ENCODE data around the gene MPP3.

Gene MPP3

DNA sequence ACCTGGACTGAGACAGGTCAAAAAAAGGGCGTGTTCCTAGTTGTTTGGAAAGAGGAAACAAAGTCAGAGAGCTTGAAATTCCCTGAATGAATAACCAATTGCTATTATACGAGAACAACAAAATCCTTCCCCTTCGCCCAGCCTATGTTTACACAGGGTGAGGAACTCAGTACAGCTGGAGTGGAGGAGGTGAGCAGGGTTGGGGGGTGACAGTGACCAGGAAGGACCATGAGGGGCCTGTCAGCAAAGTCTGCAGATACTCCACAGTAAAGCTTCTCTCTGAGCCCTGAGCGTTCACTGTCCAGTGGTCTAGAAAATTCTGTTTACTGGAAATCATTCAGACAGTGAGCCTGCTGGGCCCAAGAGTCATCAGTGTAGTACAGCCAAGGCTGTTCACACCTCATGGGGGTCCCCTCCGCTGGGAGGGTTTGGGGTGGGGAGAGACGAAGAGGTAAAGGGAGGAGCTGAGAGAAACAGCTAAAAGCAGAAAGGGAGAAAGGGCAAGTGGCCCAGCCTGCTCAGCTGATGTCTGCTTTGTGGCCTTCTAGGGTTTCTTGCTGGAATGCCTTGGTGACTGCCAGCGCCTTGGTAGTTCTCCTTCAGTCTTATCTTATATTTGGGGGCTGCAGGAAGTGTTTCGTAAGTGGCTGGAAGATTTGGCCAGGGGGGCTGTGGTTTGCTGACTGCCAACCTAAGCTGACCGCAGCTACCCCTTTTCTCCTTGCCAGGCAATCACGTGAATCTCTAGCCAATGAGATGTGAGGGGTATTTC, 59.9 kb downstream of the MPP3 start:
- DNase-seq (ENCODE audit: low spot score): no peak

DNA sequence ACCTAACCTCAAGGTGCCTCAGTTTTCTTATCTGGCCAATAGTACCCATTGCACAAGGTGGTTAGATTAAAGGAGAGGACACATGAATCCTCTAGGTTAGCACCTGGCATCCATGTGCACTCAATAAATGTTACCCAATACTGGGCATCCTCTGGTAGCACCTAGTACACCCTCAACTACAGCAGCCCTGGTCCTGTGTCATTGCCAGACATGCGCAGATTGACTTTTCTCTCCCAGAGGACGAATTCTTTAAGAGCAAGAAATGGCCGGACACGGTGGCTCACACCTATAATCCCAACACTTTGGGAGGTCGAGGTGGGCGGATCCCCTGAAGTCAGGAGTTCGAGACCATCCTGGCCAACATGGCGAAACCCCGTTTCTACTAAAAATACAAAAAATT, 61.5 kb downstream of the MPP3 start:
- no peak for DNase-seq (ENCODE audit: low spot score)

DNA sequence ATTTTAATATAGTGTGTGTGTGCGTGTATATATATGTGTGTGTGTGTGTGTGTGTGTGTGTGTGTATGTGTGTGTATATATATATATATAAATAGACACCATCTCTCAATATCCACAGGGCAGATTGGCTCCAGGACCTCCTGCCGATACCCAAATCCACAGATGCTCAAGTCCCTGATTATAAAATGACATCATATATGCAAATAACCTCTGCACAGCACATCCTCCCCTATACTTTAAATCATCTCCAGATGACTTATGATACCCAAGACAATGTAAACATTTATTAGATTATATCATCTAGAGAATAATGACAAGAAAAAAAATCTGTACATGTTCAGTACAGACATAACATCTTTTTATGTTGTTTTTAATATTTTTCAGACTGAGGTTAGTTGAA, 62.0 kb downstream of the MPP3 start:
- DNase-seq (ENCODE audit: low spot score): no peak

DNA sequence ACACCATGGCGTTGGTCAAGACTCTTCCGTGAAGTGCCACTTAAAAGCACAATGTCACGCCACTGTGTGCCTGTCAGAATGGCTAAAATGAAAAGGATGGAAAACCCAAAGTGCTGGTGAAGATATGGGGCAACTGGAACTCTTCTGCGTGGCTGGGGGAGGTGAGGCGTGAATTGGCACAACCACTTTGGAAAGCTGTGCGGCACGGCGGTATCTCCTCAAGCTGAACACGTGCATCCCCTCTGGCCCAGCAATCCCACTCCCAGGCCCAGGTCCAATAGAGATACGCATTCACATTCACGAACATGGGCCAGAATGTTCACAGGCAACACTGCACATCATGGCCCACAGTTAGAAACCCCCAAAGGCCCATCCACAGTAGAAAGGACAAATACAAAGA, 63.1 kb downstream of the MPP3 start:
- DNase-seq (ENCODE audit: low spot score): no peak

DNA sequence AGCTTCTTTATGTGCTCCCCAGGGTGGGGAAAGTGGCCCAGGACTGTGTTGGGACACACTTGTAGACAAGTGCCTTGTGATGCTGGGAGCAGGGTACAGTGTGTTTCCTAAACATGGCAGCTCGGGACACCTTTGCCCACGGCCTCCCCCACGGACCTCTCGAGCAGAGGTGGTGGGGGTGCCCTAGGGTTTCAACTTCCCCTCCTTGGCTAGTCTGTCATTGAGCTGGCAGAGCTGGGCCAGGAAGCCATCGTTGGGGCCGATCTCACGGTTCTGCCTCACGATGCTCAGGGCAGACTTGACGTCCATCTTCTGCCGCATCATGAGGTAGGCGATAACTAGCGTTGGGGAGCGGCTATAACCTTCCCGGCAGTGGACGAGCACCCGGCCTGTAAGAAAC, 63.5 kb downstream of the MPP3 start:
- no peak for DNase-seq (ENCODE audit: low spot score)

DNA sequence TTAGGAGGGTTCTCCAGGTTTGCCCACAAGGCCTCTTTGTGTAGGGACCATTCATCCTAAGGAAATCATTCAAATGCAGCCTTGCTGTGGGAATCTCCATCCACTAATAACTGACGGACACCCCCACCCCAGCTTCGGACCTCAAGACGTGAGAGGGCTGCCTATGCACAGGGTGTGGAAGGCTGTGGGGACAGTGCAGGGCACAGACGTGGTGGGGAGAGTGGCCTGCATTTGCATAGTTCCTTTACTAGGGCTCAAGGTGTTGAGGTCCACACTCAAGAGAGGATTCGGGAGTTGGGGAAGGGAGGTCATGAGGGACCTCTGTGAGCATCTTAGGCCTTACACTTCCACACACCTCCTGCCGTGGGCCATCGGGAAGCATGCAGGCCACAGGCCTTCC, 64.0 kb downstream of the MPP3 start:
- DNase-seq (ENCODE audit: low spot score): no peak

DNA sequence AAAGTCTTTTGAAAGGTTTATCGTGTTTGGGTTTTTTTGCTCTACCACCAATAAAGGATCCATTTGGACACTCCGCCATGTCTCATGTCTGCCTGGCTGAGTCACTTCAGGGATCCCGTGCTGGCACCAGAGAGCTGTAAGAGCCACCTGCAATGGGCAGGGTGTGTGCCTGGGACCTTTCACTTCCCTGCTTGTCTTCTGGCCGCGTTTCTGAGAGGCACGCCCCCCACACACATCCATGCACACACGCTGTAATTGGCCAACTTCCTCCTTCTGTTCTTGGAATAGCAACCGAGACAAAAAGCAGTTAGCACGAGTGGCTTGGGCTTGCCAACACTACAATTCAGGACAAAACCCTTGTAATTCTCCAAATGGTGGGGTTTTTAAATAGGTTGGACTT, 64.6 kb downstream of the MPP3 start:
- no peak for DNase-seq (ENCODE audit: low spot score)

DNA sequence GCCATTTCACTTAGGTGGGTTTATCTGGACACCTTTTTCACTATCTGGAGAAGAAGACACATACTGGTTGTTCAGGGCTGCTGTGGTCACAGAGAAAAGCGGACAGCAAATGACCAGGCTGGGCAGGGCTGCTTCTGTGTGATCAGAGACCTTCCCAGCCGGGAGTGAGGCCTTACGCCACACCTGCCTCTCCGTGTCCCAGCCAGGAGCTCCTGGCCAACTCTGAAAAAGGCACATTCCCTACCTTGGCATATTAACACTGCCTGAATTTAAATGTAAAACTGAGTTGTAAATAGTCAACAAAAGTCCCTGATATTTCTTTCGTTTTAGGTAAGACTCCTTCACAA, 65.3 kb downstream of the MPP3 start:
- DNase-seq (ENCODE audit: low spot score): no peak

DNA sequence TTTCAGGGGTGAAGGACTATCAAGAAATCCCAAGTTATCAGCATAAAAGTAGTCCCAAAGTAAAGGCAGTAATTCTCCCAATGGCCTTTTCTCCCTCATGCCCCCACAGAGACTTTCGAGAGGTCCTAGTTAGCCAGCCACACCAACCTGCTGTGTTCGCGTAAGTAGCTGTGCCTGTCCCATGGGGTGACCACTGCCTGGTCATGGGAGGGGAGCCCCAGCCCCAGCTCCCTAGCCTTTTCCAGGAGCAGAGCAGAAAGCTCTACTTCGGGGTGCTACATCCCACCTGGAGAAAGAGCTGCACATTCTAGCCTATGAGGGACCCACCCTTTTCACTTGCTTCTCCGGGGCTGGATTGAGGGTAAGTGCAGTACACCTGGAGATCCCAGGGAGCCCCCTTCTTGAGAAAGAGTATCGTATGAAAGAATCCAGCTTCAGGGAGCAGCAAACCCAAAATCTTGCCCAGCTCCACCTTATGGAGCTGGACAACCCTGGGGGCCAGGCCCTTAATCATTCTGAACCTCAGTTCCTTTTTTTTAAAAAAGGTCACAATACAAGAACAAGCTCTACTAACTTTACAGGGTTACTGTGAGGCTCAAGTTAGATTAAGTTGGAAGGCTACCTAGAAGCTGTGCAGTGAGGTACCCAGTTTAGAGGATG, 65.8 kb downstream of the MPP3 start:
- no peak for DNase-seq (ENCODE audit: low spot score)

DNA sequence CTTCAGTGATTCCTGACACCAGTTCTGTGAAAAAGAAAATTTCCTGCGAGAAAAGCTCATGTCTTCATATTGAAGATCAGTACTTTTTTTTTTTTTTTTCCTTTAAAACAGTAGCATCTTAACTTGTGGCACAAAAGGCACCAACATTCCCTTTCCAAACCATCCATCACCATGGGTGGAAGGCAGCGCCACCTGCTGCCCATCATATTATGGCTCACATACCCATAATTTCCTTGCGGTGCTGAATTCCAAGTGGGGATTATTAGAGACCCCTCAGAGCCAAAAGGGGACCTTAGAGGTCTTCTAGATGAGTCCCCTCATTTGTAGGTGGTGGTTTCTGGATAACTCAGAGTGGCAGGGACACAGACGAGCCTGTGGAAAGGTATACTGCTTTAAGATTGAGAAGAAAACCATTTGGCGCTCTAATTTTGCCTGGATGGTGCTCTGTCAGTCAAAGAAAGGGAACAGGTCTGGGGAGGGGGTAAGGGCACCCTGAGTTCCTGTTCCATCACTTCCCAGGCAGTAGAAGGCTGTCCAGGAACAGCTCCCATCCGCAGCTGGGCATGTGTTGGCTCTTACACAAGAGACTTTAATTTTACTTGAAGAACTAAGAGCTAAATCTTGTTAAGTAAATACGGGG, 66.4 kb downstream of the MPP3 start:
- peak; percentile 80 for DNase-seq (ENCODE audit: low spot score)

DNA sequence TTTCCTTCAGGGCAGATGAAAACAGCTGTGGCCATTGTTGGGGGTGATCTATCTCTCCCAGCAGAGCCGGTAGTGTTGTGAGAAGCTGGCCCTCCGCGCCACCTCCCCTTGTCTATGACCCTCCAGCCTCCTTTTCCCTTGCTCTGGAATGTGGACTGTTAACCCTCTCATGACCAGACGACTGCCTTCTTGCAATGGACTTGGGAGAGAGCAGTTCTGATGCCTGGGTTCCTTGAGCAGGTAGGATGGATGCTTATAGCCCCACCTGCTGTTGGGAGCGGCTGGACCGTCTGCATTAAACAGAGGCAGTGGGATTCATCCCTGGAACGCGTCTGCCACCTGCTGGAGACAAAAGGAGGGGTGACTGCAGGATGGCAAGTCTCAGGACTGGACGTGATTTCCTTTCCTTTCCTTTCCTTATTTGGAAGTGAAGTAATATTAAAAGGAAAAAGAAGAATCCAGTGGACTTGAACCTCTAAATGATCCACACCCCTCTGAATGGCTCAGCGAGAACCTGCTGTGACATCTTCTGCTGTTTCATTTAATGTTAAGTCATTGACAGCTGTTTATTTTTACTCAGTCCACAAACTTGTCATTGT, 72.6 kb downstream of the MPP3 start:
- DNase-seq (ENCODE audit: low spot score): peak; percentile 95

DNA sequence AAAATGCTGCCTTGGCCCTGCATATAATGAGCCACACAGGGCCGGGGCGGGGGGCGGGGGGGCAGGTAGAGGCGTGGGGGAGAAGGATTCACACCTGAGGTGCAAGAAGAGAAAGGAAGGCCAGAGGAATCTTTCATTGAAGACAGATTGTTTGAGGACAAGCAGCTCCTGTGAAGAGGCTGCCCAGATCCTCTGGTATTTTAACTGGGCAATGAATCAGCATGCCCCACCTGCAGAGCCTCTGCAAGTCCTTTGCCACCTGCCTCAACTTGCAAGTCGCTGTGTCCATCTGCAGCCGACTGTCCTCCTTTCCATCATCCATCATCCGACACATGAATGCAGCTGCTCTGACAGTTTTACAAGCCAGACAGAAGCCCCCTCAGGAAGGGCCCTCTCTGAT, 73.1 kb downstream of the MPP3 start:
- DNase-seq (ENCODE audit: low spot score): no peak

DNA sequence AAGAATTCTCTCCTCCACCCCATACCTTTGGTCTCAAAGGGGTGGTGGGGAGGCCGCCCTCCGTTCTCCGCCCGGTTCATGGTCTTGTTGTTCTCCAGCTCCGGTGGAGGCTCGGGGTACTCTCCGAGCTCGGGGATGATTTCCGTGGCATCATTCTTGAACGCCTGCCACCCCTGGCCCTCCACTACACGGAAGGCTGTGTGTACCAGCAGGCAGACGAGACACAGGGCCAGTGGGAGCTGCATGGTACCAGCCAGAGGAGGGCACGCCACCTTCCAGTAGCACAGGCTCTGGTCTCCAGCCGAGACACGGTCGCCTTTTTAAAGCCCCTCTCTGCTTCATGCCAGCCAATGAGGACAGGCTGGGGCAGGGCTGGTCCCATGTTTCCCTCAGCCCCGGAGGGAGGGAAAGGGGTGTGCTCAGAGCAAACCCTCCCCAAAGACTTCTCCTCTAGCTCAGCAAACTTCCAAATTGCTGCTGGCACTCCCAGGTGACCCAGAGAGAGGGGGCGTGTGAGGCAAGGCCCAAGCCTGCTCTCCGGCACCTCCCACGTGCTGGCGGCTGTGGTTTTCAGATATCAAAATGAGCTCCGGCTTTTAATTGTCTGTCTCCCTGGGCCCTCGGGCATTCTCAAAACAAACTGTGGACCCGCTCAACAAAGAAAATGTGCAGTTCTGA, 74.3 kb downstream of the MPP3 start, which contains the start of gene SOST:
SOST (minus strand) TSS at position 295 of the 678 bp plus-strand sequence; CDS start at position 245, 50 bp downstream.
- DNase-seq (ENCODE audit: low spot score): peak; percentile 34

DNA sequence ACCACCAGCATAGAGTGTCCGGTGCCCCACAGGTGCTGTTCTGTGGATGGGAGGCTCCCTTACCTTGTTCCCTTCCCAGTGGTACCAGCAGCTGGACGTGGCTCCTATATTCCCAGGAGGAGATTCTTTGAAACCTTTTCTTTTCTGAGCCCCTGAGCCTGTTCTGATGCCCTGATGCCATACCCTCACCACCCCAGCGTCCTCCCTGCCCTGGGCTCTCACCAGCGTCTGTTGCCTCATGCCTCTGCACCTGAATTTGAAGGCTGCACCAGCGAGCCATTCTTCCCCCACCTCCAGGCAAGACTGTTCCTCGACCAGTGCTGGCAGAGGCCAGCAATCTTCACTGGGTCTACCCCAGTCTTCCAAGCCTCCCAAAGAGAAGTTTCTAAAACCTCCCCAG, 74.9 kb downstream of the MPP3 start:
- DNase-seq (ENCODE audit: low spot score): no peak

DNA sequence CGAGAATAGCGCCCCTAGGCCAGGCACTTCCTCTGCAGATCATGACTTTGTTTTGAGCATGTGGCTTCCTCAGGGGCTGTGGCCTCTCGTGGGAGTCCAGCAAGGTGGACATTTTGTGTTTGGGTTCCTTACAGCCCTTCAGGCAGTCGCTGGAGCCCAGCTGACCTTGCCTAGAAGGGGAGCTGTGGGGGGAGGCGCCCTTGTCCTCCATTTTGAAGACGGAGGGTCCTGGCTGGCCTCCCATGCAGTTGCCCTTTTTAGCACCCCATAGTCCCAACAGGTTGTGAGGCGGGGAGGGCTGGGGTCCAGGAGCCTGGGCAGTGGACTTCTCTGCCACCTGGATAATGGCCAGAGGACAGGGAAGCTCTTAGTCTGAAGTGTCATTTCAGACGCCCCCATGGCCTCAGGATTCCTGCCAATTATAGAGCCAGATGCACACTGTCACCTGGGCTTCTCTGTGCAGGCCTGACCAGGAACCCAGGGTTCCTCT, 75.7 kb downstream of the MPP3 start:
- no peak for DNase-seq (ENCODE audit: low spot score)

DNA sequence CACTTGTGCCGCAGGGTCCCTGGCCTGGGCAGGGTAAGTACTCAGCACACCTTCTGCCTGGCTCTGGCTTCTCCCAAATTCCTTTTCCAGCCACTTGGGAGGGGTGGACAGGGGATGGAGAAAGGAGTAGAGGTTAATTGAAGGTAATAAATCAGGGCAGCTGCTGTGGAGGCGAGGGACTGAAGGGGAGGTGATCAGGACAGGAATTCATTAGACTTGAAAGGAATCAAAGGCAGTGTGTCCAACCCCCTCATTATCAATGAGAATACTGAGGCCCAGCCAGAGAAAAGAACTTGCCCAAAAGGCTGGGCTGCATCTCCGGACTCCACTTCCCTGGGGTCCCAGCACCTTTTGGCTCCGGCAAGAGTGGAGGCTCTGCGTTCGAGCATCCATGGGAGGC, 76.7 kb downstream of the MPP3 start:
- DNase-seq (ENCODE audit: low spot score): peak; percentile 26

DNA sequence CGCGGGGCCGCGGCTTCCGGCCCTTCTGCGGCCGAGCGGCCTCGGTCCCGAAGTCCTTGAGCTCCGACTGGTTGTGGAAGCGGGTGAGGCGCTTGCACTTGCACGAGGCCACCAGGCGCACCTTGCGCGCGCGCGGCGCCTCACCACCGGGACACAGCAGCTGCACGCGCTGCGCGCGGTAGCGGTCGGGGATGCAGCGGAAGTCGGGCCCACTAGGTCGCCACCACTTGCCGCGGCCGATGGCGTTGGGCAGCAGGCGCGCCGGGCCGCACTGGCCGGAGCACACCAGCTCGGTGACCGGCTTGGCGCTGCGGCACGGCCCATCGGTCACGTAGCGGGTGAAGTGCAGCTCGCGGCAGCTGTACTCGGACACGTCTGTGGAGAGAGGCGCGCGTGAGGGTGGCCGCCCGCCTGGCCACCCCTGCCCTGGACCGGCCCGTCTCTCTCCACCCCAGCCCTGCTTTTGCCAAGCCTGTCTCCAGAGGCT, 77.5 kb downstream of the MPP3 start:
- peak; percentile 60 for DNase-seq (ENCODE audit: low spot score)

DNA sequence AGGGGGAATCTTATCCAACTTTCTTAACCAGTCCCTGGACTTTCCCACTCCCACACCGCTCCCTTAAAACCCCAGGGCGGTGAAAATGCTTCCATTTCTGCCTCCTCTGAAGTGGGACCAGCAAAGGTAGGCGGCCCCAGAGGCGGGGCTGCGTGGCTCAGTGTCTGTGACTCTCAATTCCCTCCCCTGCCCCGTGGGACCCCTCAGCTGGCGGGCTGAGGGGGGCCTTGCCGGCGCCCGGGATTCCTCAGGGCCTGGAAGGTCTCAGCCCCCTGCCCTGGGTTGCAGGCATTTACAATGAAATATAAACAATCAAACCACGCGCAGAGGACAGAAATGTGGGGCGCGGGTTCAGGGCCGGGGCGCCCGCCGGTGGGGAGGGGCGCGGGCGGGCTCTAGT, 78.0 kb downstream of the MPP3 start:
- no peak for DNase-seq (ENCODE audit: low spot score)

DNA sequence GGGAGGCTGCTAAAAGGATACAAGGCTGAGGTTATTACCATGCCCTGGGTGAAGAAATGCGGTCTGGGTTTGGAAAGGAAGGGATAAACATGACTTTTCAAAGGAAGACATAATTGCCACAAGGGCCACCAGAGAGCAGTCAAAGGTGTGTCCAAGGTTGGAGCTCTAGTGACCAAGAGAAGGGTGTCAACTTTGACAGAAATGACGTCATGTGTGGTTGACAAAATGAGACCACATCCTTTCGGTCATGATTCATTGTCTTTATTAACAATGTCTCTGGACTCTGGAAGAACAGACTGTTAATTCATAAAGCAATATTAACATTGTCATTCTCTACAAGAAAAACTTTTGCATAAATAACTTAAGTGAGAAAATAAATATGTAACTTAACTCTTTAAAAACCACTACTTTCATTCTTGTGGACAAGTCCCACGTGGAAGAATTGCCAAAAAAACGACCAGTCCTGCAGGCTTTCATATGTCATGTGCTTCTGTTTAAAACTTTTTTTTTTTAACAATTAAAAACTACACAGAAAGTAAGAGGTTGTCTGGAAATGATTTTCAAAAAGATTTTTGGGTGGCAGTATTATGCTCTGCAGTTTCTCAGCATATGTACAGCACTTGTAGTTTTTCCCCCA, 79.3 kb downstream of the MPP3 start:
- DNase-seq (ENCODE audit: low spot score): no peak

All from D341Med (cell line).